Activated naive CD8-positive, alpha-beta T cell treated with anti-CD3 and anti-CD28 coated beads, Interleukin-2, amount 10 ng/mL, durations not matched to agents 7 days and 5 days (primary cell): ENCODE measurements around the gene RPP40. TPM values are rescaled to one million over a fixed set of nuclear protein-coding genes. Genes with fewer than 3 reads are reported as not detected.
A peak's percentile ranks its signal among the peaks of the same experiment; 100 is the strongest.
"Not testable (repeated sequence)": the region's sequence is repeated elsewhere in the genome, so short reads cannot be mapped to it uniquely, and the experiment has no call there.

Source experiments
- ATAC-seq: fragments of 150-1000 bp; cut with Tn5 transposase; one replicate; pipeline ENCODE4 v1.10.0; 2021; ENCODE audit warnings: low read depth, moderate library complexity
- POLR2A ChIA-PET: fragments of 350-600 bp; sonication (Branson Sonifier 250); formaldehyde crosslinking; loops from one replicate; lab custom pipeline; 2021; ENCODE audit warnings: antibody characterized with exemption; lab: Charles Lee
- DNase-seq: peaks from one replicate; pipeline ENCODE4 v3.0.0; 2021
- H3K27ac Mint-ChIP-seq: one replicate; pipeline ENCODE4 v1.8.0; 2022; ENCODE audit warnings: mild to moderate bottlenecking, mixed read lengths
- H3K27me3 Mint-ChIP-seq: one replicate; pipeline ENCODE4 v1.8.0; 2022; ENCODE audit warnings: mild to moderate bottlenecking, moderate library complexity, mixed read lengths
- H3K36me3 Mint-ChIP-seq: one replicate; pipeline ENCODE4 v1.8.0; 2021; ENCODE audit warnings: mild to moderate bottlenecking, mixed read lengths
- H3K4me1 Mint-ChIP-seq: one replicate; pipeline ENCODE4 v1.8.0; 2021; ENCODE audit warnings: mixed read lengths
- H3K4me3 Mint-ChIP-seq: one replicate; pipeline ENCODE4 v1.8.0; 2022; ENCODE audit warnings: mild to moderate bottlenecking, moderate library complexity, mixed read lengths
- H3K9me3 Mint-ChIP-seq: one replicate; pipeline ENCODE4 v1.8.0; 2021; ENCODE audit warnings: mixed read lengths
- total RNA-seq, 2 experiments: library from RNA; stranded (reverse); gene quantifications; one replicate each; pipeline ENCODE4 v1.2.3, GENCODE V29; 2021

The RPP40 gene
- total RNA-seq, result 1 to 10 TPM; 3.4 to 4.0 TPM

DNA sequence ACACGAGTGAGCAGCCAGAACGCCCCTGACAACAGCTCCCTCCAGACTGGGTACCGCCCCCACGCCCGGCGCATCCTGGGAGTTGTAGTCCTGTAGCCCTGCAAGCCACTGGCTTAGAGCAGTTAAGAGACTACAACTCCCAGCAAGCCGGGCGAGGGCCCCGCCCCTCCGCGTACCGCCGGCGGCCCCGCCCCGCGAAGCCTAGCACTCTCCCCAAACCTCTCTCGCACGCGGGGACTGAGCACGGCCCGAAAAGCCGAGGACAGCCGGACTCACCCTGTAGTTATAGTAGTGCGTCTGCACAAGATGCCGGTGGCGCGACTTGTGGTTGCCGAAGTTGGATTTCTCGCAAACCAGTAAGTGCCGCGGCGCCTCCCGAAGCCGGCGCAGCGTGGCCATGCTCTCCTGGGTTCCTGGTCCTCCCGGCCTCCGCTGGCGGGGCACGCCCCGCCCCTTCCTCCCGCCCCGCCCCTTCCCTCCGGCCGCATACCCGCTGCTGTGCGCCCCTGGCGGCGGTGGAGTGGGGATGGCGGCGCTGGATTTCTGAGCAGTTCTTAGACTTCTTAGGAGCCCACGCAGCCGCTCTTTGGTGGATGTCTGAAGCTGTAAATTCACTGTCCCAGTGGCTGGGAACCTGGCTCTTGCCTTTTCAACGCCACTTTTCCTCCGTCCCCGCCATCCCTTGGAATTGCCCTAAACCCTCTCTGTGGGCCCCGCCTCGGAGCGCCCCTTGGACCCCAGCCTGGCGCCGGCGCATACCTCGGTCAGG lies at the start of gene RPP40:
Gene RPP40, minus strand, starts transcription at position 434 of the 769 bp plus-strand sequence. Its CDS starts 35 bp downstream, at position 399.
- peak within 1 kb of the TSS; percentile 93 for H3K27ac Mint-ChIP-seq
- H3K4me1 Mint-ChIP-seq, result peaks cover 17% of the 10 kb centered on the region
- POLR2A ChIA-PET, result interaction anchor here (1.0 to 1.4 kb wide), 2 partner anchors 11 to 228 kb away, joined by 3 to 5 read pairs; partner anchors contain the start of gene CDYL
- H3K27me3 Mint-ChIP-seq, result no peaks in the 10 kb centered on the region
- H3K9me3 Mint-ChIP-seq, result no peaks in the 10 kb centered on the region
- DNase-seq (peak; percentile 98), ATAC-seq (peak; percentile 91)
- no peaks in the 10 kb centered on the region for H3K36me3 Mint-ChIP-seq
- peak within 1 kb of the TSS; percentile 89 for H3K4me3 Mint-ChIP-seq

DNA sequence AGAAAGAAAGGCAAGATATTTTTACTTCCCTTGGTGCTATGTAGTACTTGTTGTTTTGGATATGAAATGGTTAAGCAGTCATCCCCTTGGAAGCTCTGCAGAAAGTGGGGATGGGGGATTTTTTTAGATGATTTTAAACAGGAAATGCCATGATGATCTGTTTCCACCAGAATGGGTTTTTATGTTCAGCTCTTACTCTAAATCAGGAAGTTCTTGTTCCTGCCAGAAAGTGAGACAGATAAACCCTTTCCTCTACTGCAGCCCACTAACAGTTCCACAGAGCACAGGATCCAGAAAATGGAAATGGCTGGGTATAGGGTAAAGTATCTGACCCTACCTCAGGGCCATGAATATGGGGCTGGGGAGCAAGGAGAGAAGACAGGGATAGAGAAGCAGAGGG lies 49.2 kb upstream of the RPP40 start:
- POLR2A ChIA-PET, result no interaction called here
- no peak for DNase-seq
- peaks cover 13% of the 10 kb centered on the region for H3K9me3 Mint-ChIP-seq
- H3K27ac Mint-ChIP-seq, result no peak overlapping the region
- H3K4me3 Mint-ChIP-seq, result no peak overlapping the region
- H3K36me3 Mint-ChIP-seq, result peaks cover 6% of the 10 kb centered on the region
- H3K4me1 Mint-ChIP-seq, result peaks cover 2% of the 10 kb centered on the region
- H3K27me3 Mint-ChIP-seq, result no peaks in the 10 kb centered on the region
- ATAC-seq, result no peak

- Mint-ChIP-seq H3K27me3 (no peaks in the 10 kb centered on the region), H3K9me3 (peaks cover 13% of the 10 kb centered on the region), H3K36me3 (peaks cover 6% of the 10 kb centered on the region), H3K4me3 (no peak overlapping the region), H3K4me1 (peaks cover 2% of the 10 kb centered on the region), H3K27ac (no peak overlapping the region)
- ATAC-seq (no peak), DNase-seq (no peak)
- POLR2A ChIA-PET, result interaction anchor here (0.6 kb wide), 1 partner anchor 25 kb away, joined by 3 read pairs; no protein-coding TSS in a partner anchor
These were observed 47.6 kb upstream of the RPP40 start for GRCh38 chr6:5051394-5051793.

- peaks cover 6% of the 10 kb centered on the region for H3K36me3 Mint-ChIP-seq
- POLR2A ChIA-PET, result no interaction called here
- H3K27me3 Mint-ChIP-seq, result no peaks in the 10 kb centered on the region
- DNase-seq (no peak), ATAC-seq (no peak)
- H3K4me1 Mint-ChIP-seq, result peaks cover 2% of the 10 kb centered on the region
- H3K27ac Mint-ChIP-seq, result no peak overlapping the region
- H3K4me3 Mint-ChIP-seq, result no peak overlapping the region
- H3K9me3 Mint-ChIP-seq, result peaks cover 13% of the 10 kb centered on the region
These were observed 46.2 kb upstream of the RPP40 start for GRCh38 chr6:5050009-5050408.

DNA sequence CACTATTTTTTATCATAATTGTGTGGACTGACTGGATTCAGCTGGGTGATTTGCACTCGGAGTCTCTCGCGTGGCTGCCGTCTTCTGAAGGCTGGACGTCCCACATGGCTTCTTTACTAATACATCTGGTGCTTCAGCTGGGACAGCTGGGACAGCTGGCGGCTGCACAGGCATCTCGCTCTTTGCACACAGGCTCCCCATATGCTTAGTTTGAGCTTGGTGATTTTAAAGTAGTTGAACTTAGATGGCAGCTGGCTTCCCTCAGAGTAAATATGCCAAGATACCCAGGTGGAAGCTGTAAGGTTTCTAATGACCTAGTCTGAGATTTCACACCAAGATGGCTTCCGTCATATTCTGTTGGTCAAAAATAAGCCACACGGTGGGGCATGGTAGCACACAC lies 42.6 kb upstream of the RPP40 start:
- H3K9me3 Mint-ChIP-seq, result peaks cover 7% of the 10 kb centered on the region
- H3K36me3 Mint-ChIP-seq, result peaks cover 4% of the 10 kb centered on the region
- no peaks in the 10 kb centered on the region for H3K4me1 Mint-ChIP-seq
- H3K27me3 Mint-ChIP-seq, result no peaks in the 10 kb centered on the region
- no peak overlapping the region for H3K4me3 Mint-ChIP-seq
- POLR2A ChIA-PET, result no interaction called here
- DNase-seq, result no peak
- no peak overlapping the region for H3K27ac Mint-ChIP-seq
- ATAC-seq, result no peak

GRCh38 chr6:5045416-5045815 lies 41.6 kb upstream of the RPP40 start:
- no peaks in the 10 kb centered on the region for H3K4me1 Mint-ChIP-seq
- H3K27ac Mint-ChIP-seq, result no peak overlapping the region
- no peaks in the 10 kb centered on the region for H3K36me3 Mint-ChIP-seq
- H3K9me3 Mint-ChIP-seq, result no peaks in the 10 kb centered on the region
- POLR2A ChIA-PET, result no interaction called here
- no peaks in the 10 kb centered on the region for H3K27me3 Mint-ChIP-seq
- no peak for ATAC-seq
- H3K4me3 Mint-ChIP-seq, result no peak overlapping the region
- no peak for DNase-seq

DNA sequence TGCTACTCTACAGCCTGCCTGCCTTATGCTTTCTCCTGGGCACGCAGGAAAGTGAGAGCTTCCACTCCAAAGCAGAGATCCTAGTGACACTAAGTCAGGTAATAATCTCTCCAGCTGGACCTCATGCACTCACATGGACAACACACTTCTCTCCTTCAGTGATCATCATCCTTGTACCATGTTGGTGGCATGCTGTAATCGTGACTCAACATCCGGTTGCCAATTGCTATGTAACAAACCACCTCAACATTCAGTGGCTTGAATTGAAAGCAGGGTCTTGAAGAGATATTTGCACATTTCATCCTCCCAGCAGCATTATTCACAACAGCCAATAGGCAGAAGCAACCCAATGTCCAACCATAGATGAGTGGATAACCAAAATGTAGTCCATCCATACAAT lies 41.0 kb upstream of the RPP40 start:
- Mint-ChIP-seq H3K36me3 (no peaks in the 10 kb centered on the region), H3K4me3 (no peak overlapping the region), H3K27ac (no peak overlapping the region), H3K9me3 (no peaks in the 10 kb centered on the region), H3K4me1 (no peaks in the 10 kb centered on the region), H3K27me3 (no peaks in the 10 kb centered on the region)
- ATAC-seq (no peak), DNase-seq (no peak)
- POLR2A ChIA-PET, result no interaction called here

- ATAC-seq (no peak), DNase-seq (no peak)
- Mint-ChIP-seq H3K27ac (no peak overlapping the region), H3K4me1 (no peaks in the 10 kb centered on the region), H3K4me3 (no peak overlapping the region), H3K9me3 (no peaks in the 10 kb centered on the region), H3K36me3 (no peaks in the 10 kb centered on the region), H3K27me3 (no peaks in the 10 kb centered on the region)
- POLR2A ChIA-PET, result no interaction called here
These were observed 38.6 kb upstream of the RPP40 start for GRCh38 chr6:5042436-5042835.

- Mint-ChIP-seq H3K4me3 (no peak overlapping the region), H3K27me3 (no peaks in the 10 kb centered on the region), H3K27ac (no peak overlapping the region), H3K36me3 (no peaks in the 10 kb centered on the region), H3K4me1 (no peaks in the 10 kb centered on the region), H3K9me3 (no peaks in the 10 kb centered on the region)
- no peak for DNase-seq
- no peak for ATAC-seq
- POLR2A ChIA-PET, result no interaction called here
These were observed 38.1 kb upstream of the RPP40 start for GRCh38 chr6:5041955-5042354.

DNA sequence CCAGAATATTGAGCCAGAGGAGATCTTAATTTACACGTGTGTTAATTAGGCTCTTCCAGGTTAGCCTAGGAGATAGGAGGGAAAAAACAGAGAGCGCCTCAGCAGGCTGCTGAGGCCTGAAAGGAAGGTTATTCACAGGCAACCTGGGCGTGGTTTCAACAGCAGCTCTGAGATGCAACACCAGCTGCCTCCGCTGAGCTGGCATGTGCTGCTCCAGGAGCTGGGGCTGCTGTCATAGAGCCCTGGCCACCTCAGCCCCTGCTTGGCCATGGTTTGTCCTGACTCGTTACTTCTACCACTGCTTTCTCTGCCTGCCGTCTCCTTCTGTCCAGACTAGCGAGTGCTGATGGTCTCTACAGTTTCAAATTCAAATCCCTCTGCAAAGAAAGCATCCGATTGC lies 32.4 kb upstream of the RPP40 start:
- no peak for ATAC-seq
- DNase-seq, result no peak
- Mint-ChIP-seq H3K4me3 (no peak overlapping the region), H3K27ac (no peak overlapping the region), H3K9me3 (peaks cover 4% of the 10 kb centered on the region), H3K27me3 (no peaks in the 10 kb centered on the region), H3K36me3 (no peaks in the 10 kb centered on the region), H3K4me1 (no peaks in the 10 kb centered on the region)
- POLR2A ChIA-PET, result no interaction called here

- no peak for DNase-seq
- no peak for ATAC-seq
- Mint-ChIP-seq H3K36me3 (no peaks in the 10 kb centered on the region), H3K27ac (no peak overlapping the region), H3K4me3 (no peak overlapping the region), H3K4me1 (peaks cover 6% of the 10 kb centered on the region), H3K27me3 (no peaks in the 10 kb centered on the region), H3K9me3 (peaks cover 4% of the 10 kb centered on the region)
- POLR2A ChIA-PET, result no interaction called here
These were observed 30.9 kb upstream of the RPP40 start for GRCh38 chr6:5034736-5035135.

DNA sequence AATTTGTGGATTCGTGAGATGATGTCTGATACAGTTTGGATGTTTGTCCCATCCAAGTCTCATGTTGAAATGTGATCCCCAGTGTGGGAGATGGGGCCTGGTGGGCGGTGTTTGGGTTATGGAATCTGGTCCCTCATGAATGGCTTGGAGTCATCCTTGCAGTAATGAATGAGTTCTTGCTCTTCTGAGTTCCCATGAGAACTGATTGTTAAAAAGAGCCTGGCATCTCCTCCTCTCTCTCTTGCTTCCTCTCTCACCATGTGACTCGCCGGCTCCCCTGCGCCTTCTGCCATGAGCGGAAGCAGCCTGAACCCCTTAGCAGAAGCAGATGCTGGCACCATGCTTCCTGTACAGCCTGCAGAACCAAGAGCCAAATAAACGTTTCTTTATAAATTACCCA lies 30.5 kb upstream of the RPP40 start:
- H3K27me3 Mint-ChIP-seq, result no peaks in the 10 kb centered on the region
- ATAC-seq, result no peak
- peaks cover 4% of the 10 kb centered on the region for H3K9me3 Mint-ChIP-seq
- H3K4me3 Mint-ChIP-seq, result no peak overlapping the region
- POLR2A ChIA-PET, result no interaction called here
- no peak overlapping the region for H3K27ac Mint-ChIP-seq
- DNase-seq, result no peak
- no peaks in the 10 kb centered on the region for H3K36me3 Mint-ChIP-seq
- H3K4me1 Mint-ChIP-seq, result peaks cover 6% of the 10 kb centered on the region

DNA sequence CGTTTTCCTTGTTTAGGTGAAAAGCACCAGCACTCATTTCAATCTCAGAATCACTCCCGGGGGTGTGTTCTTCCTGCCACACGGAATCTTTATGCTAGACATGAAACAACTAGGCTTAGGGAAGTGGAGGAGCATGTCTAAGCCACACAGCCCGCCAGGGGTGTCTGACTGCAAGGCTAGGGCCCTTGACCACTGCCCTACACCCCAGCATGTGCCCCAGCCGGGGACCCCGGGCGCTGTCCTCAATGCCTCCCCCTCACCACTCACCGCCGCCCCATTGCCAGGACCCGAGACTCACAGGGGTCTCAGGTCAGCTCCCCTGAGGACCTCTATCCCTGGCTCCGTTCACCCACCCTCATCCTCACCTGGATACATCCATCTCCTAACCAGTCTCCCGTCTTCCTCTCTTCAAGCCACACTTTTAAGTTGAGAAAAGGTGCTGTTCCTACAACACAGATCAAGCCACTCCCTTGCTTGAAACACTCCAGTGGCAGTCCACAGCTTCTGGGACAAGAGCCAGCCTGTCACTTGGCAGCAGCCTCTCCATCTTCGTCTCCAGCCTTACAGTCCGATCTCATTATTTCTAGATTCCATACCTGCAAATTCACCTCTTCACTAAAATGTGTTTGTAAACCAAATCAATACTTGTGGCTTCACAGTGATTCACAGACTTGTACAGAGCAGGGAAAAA lies 29.5 kb upstream of the RPP40 start:
- H3K36me3 Mint-ChIP-seq, H3K4me3 Mint-ChIP-seq, DNase-seq, H3K27me3 Mint-ChIP-seq, POLR2A ChIA-PET, H3K9me3 Mint-ChIP-seq, H3K4me1 Mint-ChIP-seq, H3K27ac Mint-ChIP-seq, ATAC-seq: not testable (repeated sequence)

DNA sequence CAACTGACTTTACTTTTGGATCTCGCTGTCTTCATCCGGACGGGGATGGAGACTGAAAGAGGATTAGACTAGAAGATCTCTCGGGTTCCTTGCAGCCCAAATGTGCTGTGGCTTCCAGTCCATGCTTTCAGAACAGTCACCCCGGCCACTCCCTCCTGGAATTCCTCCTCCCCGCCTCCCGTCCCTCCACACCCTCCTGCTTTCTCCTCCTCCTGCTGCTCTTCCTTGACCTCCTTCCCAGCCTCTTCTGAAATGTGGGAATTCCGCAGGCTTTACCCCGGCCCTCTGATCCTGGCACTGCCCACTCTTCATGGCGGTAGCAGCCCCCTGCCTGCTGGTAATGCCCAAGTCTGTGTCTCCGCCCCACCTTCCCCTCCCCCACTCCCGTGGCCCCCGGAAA lies 28.9 kb upstream of the RPP40 start:
- ATAC-seq, H3K36me3 Mint-ChIP-seq, H3K27ac Mint-ChIP-seq, H3K27me3 Mint-ChIP-seq, H3K9me3 Mint-ChIP-seq, POLR2A ChIA-PET, H3K4me3 Mint-ChIP-seq, H3K4me1 Mint-ChIP-seq, DNase-seq: not testable (repeated sequence)
